Measurements from ENCODE around the gene F13A1. TPM values are rescaled to one million over a fixed set of nuclear protein-coding genes. Genes with fewer than 3 reads are reported as not detected.

F13A1 gene
- polyA plus RNA-seq, 4 donors = 0.45 to 30.5 (median 3.5) TPM

DNA sequence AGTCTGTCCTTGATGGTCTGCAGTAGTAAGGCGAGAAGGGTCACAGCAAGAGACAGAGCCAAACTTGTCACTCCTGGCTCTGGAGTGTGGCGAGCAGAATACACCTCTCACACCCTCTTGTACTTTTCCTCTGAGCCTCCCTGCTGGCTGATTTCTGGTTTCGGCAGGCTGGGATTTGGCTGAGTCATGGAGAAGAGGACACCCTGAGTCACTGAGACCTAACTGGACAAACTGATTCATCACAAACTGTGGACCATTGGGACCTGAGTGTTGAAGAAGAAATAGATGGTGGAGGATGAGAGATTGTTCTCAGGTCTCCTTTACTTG, 101.7 kb downstream of the F13A1 start:
- 73 to 83% (median 78%) methylated on average over 3 of the region's 3 CpGs for WGBS, 3 donors
- FAIRE-seq = no peak
- no peaks in the 10 kb centered on the region for H3K4me1 ChIP-seq (ENCODE audit: control insufficient read depth in 3 of 3, insufficient read depth in 2 of 3, low read depth in 1 of 3, low read length in 2 of 3)
- H3K9me3 ChIP-seq (ENCODE audit: control insufficient read depth in 2 of 2, insufficient read depth in 1 of 2, low read depth in 1 of 2, low read length in 1 of 2) = no peaks in the 10 kb centered on the region
- DNase-seq = no peak
- H3K27ac ChIP-seq (ENCODE audit: low read depth in 1 of 3, low read length in 2 of 3) = no peak overlapping the region
- no peaks in the 10 kb centered on the region for H3K27me3 ChIP-seq (ENCODE audit: control insufficient read depth in 3 of 3, insufficient read depth in 3 of 3, low read length in 3 of 3)
- H3K36me3 ChIP-seq (ENCODE audit: control insufficient read depth in 3 of 3, insufficient read depth in 2 of 3, low read depth in 1 of 3, low read length in 3 of 3) = no peaks in the 10 kb centered on the region
- H3K4me3 ChIP-seq (ENCODE audit: low read depth in 1 of 3, low read length in 3 of 3) = no peak overlapping the region

DNA sequence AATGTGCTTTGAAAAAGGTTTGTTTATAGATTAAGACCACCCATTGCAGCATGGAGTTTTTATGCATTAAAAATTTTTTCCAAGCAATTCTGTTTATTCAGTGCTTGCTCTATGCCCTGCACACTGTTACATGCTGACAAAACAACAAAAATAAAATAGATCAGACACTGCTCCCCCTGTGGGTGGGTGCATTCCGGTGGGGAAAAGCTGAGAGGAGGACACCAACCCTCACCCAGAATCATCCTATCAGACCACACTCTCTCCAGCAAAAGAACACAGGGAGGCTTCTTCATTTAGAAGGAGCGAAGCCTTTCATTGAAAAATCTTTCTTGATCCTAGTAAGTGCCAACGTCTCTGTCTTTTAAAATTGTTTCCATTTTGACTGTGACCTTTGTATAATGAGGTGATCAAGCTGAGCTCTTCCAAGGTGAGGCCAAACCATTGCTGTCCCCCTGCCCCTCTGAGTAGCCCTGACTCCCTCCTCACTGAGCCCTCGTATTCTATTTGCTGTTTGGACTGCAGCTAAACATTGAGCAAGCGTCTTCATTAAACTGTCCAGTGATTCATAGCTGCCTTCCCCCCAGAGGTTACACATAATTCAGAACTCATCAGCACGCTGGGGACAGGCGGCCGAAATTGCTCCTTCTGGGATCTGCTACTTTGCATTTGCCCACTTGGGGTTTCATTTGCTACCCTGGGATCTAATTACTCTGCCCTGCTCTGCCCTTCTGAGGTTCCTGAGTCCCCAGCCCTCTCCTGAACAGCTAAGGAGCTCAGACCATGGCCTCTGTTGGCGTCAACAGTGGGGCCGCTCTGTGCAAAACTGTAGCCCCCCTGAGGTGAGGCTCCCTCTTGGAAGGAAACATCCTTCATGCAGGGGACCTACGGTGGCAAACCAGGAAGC, 102.4 kb downstream of the F13A1 start:
- DNase-seq (no peak), FAIRE-seq (no peak)
- Histone ChIP-seq H3K4me3 (ENCODE audit: low read depth in 1 of 3, low read length in 3 of 3) (no peak overlapping the region), H3K27ac (ENCODE audit: low read depth in 1 of 3, low read length in 2 of 3) (no peak overlapping the region), H3K4me1 (ENCODE audit: control insufficient read depth in 3 of 3, insufficient read depth in 2 of 3, low read depth in 1 of 3, low read length in 2 of 3) (no peaks in the 10 kb centered on the region), H3K36me3 (ENCODE audit: control insufficient read depth in 3 of 3, insufficient read depth in 2 of 3, low read depth in 1 of 3, low read length in 3 of 3) (no peaks in the 10 kb centered on the region), H3K27me3 (ENCODE audit: control insufficient read depth in 3 of 3, insufficient read depth in 3 of 3, low read length in 3 of 3) (no peaks in the 10 kb centered on the region), H3K9me3 (ENCODE audit: control insufficient read depth in 2 of 2, insufficient read depth in 1 of 2, low read depth in 1 of 2, low read length in 1 of 2) (no peaks in the 10 kb centered on the region)
- 54 to 73% (median 68%) methylated on average over 11 of the region's 11 CpGs for WGBS, 3 donors

DNA sequence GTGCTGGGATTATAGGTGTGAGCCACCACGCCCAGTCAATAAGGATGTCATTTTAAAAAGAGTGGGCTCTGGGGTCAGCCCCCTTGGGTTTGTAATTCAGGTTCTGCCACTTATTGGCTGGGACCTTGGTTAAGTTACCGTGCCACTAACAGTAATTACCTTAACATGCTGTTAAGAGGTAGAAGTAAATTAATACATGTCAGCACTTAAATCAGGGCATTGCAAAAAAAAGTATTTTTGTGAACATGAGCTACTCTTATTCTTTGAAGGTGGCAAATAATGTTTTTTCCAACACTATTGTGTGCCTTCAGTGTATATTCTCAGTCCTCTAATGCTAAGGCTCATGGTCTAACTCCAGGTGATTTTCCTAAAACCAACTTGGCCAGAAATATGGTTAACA, 109.5 kb downstream of the F13A1 start:
- Histone ChIP-seq H3K36me3 (ENCODE audit: control insufficient read depth in 3 of 3, insufficient read depth in 2 of 3, low read depth in 1 of 3, low read length in 3 of 3) (no peaks in the 10 kb centered on the region), H3K4me3 (ENCODE audit: low read depth in 1 of 3, low read length in 3 of 3) (no peak overlapping the region), H3K27me3 (ENCODE audit: control insufficient read depth in 3 of 3, insufficient read depth in 3 of 3, low read length in 3 of 3) (no peaks in the 10 kb centered on the region), H3K27ac (ENCODE audit: low read depth in 1 of 3, low read length in 2 of 3) (no peak overlapping the region), H3K9me3 (ENCODE audit: control insufficient read depth in 2 of 2, insufficient read depth in 1 of 2, low read depth in 1 of 2, low read length in 1 of 2) (no peaks in the 10 kb centered on the region), H3K4me1 (ENCODE audit: control insufficient read depth in 3 of 3, insufficient read depth in 2 of 3, low read depth in 1 of 3, low read length in 2 of 3) (no peaks in the 10 kb centered on the region)
- WGBS, 3 donors = 77 to 82% (median 80%) methylated on average over 2 of the region's 2 CpGs
- FAIRE-seq = no peak
- DNase-seq = no peak

DNA sequence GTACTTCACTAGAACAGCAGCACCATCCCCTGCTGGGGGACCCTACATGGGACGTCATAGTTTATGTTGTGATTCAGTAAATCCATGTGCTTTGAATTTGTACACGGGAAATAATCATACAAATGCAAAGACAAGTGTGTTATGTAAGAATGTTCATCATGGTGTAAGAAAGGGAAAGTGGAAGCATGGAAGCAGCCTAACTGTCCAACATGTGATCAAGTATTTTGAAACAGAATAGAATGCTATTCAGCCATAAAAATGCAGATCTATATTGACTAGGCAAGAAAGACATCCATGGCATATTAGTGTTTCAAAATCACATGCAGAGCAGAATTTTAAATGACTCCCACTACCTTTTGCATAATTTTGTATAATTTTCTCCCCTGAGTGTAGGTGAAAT, 117.6 kb downstream of the F13A1 start:
- Histone ChIP-seq H3K36me3 (ENCODE audit: control insufficient read depth in 3 of 3, insufficient read depth in 2 of 3, low read depth in 1 of 3, low read length in 3 of 3) (no peaks in the 10 kb centered on the region), H3K27me3 (ENCODE audit: control insufficient read depth in 3 of 3, insufficient read depth in 3 of 3, low read length in 3 of 3) (no peaks in the 10 kb centered on the region), H3K4me3 (ENCODE audit: low read depth in 1 of 3, low read length in 3 of 3) (no peak overlapping the region), H3K27ac (ENCODE audit: low read depth in 1 of 3, low read length in 2 of 3) (no peak overlapping the region), H3K9me3 (ENCODE audit: control insufficient read depth in 2 of 2, insufficient read depth in 1 of 2, low read depth in 1 of 2, low read length in 1 of 2) (no peaks in the 10 kb centered on the region), H3K4me1 (ENCODE audit: control insufficient read depth in 3 of 3, insufficient read depth in 2 of 3, low read depth in 1 of 3, low read length in 2 of 3) (no peaks in the 10 kb centered on the region)
- FAIRE-seq (no peak), DNase-seq (no peak)
- WGBS, 3 donors = 67 to 79% (median 68%) methylated on average over 2 of the region's 2 CpGs

DNA sequence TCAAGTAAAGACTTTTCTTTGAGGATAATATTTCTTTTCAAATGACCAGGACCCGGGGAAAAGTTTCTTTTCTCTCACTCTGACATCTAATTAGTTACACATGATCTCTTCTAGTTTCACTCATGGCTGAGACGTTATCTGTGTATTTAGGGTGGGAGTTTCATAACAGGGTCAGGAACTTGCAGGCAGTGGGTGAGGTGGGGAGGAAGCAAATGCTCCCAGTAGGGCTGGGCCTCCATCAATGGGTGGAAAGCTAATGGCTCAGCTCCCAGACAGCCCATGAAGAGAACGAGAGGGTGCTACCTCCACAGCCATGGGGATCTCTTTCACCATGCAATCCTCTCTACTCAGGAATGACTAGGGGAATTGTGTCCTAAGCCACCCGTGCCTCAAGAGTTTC, 119.3 kb downstream of the F13A1 start:
- DNase-seq (no peak), FAIRE-seq (no peak)
- Histone ChIP-seq H3K27me3 (ENCODE audit: control insufficient read depth in 3 of 3, insufficient read depth in 3 of 3, low read length in 3 of 3) (no peaks in the 10 kb centered on the region), H3K36me3 (ENCODE audit: control insufficient read depth in 3 of 3, insufficient read depth in 2 of 3, low read depth in 1 of 3, low read length in 3 of 3) (no peaks in the 10 kb centered on the region), H3K4me1 (ENCODE audit: control insufficient read depth in 3 of 3, insufficient read depth in 2 of 3, low read depth in 1 of 3, low read length in 2 of 3) (no peaks in the 10 kb centered on the region), H3K4me3 (ENCODE audit: low read depth in 1 of 3, low read length in 3 of 3) (no peak overlapping the region), H3K27ac (ENCODE audit: low read depth in 1 of 3, low read length in 2 of 3) (no peak overlapping the region), H3K9me3 (ENCODE audit: control insufficient read depth in 2 of 2, insufficient read depth in 1 of 2, low read depth in 1 of 2, low read length in 1 of 2) (no peaks in the 10 kb centered on the region)
- WGBS, 3 donors = 44 to 60% (median 59%) methylated on average over 4 of the region's 4 CpGs

DNA sequence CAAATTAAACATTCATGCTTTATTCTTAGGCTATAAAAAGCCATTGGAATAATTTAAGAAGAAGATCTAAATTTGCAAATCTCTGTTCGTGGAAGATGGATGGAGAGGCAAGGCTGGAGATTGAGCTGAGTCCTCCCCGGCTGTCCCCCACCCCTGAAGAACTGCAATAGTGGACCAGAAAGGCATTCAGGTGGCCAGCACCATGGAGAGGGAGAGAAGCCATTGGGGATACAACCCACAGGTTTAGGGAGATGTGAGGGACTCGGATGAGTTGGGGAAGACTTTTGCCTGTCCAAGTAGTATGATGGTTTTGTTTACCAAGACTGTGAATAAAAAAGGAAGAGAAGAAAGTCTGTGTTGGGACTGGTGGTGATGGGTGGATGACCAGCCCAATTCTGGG, 120.8 kb downstream of the F13A1 start:
- FAIRE-seq (no peak), DNase-seq (no peak)
- H3K4me1 ChIP-seq (ENCODE audit: control insufficient read depth in 3 of 3, insufficient read depth in 2 of 3, low read depth in 1 of 3, low read length in 2 of 3) = no peaks in the 10 kb centered on the region
- H3K27ac ChIP-seq (ENCODE audit: low read depth in 1 of 3, low read length in 2 of 3) = no peak overlapping the region
- H3K36me3 ChIP-seq (ENCODE audit: control insufficient read depth in 3 of 3, insufficient read depth in 2 of 3, low read depth in 1 of 3, low read length in 3 of 3) = no peaks in the 10 kb centered on the region
- no peak overlapping the region for H3K4me3 ChIP-seq (ENCODE audit: low read depth in 1 of 3, low read length in 3 of 3)
- no peaks in the 10 kb centered on the region for H3K27me3 ChIP-seq (ENCODE audit: control insufficient read depth in 3 of 3, insufficient read depth in 3 of 3, low read length in 3 of 3)
- no peaks in the 10 kb centered on the region for H3K9me3 ChIP-seq (ENCODE audit: control insufficient read depth in 2 of 2, insufficient read depth in 1 of 2, low read depth in 1 of 2, low read length in 1 of 2)
- 77 to 84% (median 83%) methylated on average over 3 of the region's 3 CpGs for whole genome bisulfite sequencing, 3 donors

DNA sequence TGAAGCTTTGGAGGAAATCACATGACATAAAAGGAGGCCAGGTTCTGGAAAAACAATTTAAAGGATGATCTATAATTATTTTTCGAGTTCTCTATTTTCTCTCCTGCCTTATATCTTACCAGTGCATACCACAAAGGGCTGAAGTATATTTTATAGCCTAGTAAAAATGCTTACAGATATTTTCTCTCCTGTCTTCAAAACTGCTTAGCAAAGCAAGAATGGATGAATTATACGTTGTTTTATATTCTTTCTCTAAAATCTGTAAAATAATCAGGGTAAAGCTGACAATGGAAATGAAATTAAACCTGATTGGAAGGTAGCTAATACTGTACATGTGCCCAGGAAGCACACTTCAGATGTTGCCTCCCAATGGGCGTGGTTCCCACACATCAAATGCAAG, 123.7 kb downstream of the F13A1 start:
- no peak for FAIRE-seq
- H3K9me3 ChIP-seq (ENCODE audit: control insufficient read depth in 2 of 2, insufficient read depth in 1 of 2, low read depth in 1 of 2, low read length in 1 of 2) = no peaks in the 10 kb centered on the region
- peaks cover 0 to 2% (median 0%) of the 10 kb centered on the region in 3 donors for H3K27me3 ChIP-seq (ENCODE audit: control insufficient read depth in 3 of 3, insufficient read depth in 3 of 3, low read length in 3 of 3)
- H3K4me3 ChIP-seq (ENCODE audit: low read depth in 1 of 3, low read length in 3 of 3) = no peak overlapping the region
- no peaks in the 10 kb centered on the region for H3K36me3 ChIP-seq (ENCODE audit: control insufficient read depth in 3 of 3, insufficient read depth in 2 of 3, low read depth in 1 of 3, low read length in 3 of 3)
- WGBS, 3 donors = 60 to 68% (median 67%) methylated on average over 3 of the region's 3 CpGs
- H3K4me1 ChIP-seq (ENCODE audit: control insufficient read depth in 3 of 3, insufficient read depth in 2 of 3, low read depth in 1 of 3, low read length in 2 of 3) = no peaks in the 10 kb centered on the region
- no peak overlapping the region for H3K27ac ChIP-seq (ENCODE audit: low read depth in 1 of 3, low read length in 2 of 3)
- no peak for DNase-seq

DNA sequence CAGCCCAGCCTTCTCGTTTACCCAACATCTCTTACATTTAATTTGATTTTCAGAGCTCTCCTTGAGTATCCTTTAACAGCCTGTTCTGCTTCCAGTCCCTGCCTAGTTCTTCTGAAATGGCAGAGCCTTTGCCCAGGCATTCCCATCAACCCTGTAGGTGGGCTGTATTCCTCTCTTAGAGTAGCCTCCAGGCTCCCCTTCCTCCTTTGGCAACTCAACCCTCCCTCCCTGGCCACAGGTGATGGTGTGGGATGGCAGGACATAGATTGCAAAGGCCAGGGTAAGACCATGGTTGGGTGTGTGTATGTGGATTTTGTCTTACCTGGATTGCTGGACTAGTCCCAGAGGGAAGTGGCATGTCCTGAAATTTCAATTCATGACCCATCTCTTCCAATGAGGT, 125.4 kb downstream of the F13A1 start:
- Histone ChIP-seq H3K27me3 (ENCODE audit: control insufficient read depth in 3 of 3, insufficient read depth in 3 of 3, low read length in 3 of 3) (peaks cover 0 to 2% (median 0%) of the 10 kb centered on the region in 3 donors), H3K36me3 (ENCODE audit: control insufficient read depth in 3 of 3, insufficient read depth in 2 of 3, low read depth in 1 of 3, low read length in 3 of 3) (no peaks in the 10 kb centered on the region), H3K9me3 (ENCODE audit: control insufficient read depth in 2 of 2, insufficient read depth in 1 of 2, low read depth in 1 of 2, low read length in 1 of 2) (no peaks in the 10 kb centered on the region), H3K4me3 (ENCODE audit: low read depth in 1 of 3, low read length in 3 of 3) (no peak overlapping the region), H3K27ac (ENCODE audit: low read depth in 1 of 3, low read length in 2 of 3) (no peak overlapping the region), H3K4me1 (ENCODE audit: control insufficient read depth in 3 of 3, insufficient read depth in 2 of 3, low read depth in 1 of 3, low read length in 2 of 3) (no peaks in the 10 kb centered on the region)
- no peak for FAIRE-seq
- 80 to 85% (median 83%) methylated on average over 1 of the region's 1 CpG for WGBS, 3 donors
- no peak for DNase-seq

DNA sequence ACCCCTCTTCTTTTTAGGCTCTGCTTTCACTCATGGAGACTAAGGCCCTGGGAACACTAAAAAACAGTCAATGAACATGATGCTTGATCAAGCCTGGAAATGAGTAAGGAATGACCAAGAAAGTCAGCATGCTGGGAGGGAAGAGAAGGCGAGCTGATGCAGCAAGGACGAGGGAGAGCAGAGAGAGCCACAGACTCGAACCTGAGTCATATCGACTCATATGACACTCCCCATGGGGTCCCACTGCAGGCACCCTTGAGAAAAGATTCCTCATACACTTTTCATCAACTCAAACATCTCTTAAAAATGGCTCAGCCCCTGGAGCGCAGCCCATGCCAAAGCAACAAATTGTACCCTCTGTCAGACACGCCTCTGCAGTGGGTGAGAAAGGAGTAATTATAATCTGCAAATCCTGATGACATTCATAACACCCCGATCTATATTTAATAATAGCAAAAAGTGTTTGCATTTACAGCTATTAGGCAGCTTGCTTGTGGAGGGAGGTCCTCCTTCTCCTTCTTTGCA, 127.2 kb downstream of the F13A1 start:
- no peak for FAIRE-seq
- 72 to 81% (median 76%) methylated on average over 7 of the region's 7 CpGs for WGBS, 3 donors
- H3K36me3 ChIP-seq (ENCODE audit: control insufficient read depth in 3 of 3, insufficient read depth in 2 of 3, low read depth in 1 of 3, low read length in 3 of 3) = no peaks in the 10 kb centered on the region
- H3K4me3 ChIP-seq (ENCODE audit: low read depth in 1 of 3, low read length in 3 of 3) = no peak overlapping the region
- H3K9me3 ChIP-seq (ENCODE audit: control insufficient read depth in 2 of 2, insufficient read depth in 1 of 2, low read depth in 1 of 2, low read length in 1 of 2) = no peaks in the 10 kb centered on the region
- no peak overlapping the region for H3K27ac ChIP-seq (ENCODE audit: low read depth in 1 of 3, low read length in 2 of 3)
- DNase-seq = no peak
- H3K4me1 ChIP-seq (ENCODE audit: control insufficient read depth in 3 of 3, insufficient read depth in 2 of 3, low read depth in 1 of 3, low read length in 2 of 3) = no peaks in the 10 kb centered on the region
- peaks cover 0 to 2% (median 0%) of the 10 kb centered on the region in 3 donors for H3K27me3 ChIP-seq (ENCODE audit: control insufficient read depth in 3 of 3, insufficient read depth in 3 of 3, low read length in 3 of 3)
